Superior temporal gyrus (tissue), 1 donor: Measurements from ENCODE around the gene PIGQ.

ENCODE experiments used
- DNase-seq: peaks from one replicate; pipeline ENCODE4 v3.0.0-alpha.2; 2016; ENCODE audit errors: extremely low spot score

The PIGQ gene

GRCh38 chr16:628321-629061, 58.7 kb downstream of the PIGQ start:
- no peak for DNase-seq

GRCh38 chr16:629185-629832, 59.5 kb downstream of the PIGQ start:
- DNase-seq = no peak

GRCh38 chr16:629833-630248, 60.1 kb downstream of the PIGQ start:
- DNase-seq = no peak

- no peak for DNase-seq
Observed at GRCh38 chr16:630249-630814, 60.6 kb downstream of the PIGQ start.

- DNase-seq = no peak
Observed at GRCh38 chr16:630815-631405, 61.1 kb downstream of the PIGQ start, which contains the start of gene WFIKKN1. TSS of gene WFIKKN1 (plus strand) at chr16:630985. CDS start at chr16:631254, 269 bp downstream.

- no peak for DNase-seq
Observed at GRCh38 chr16:631808-632358, 62.1 kb downstream of the PIGQ start.

GRCh38 chr16:632486-633335, 62.9 kb downstream of the PIGQ start:
- no peak for DNase-seq

GRCh38 chr16:633336-634050, 63.7 kb downstream of the PIGQ start:
- DNase-seq = no peak
